Loucy (cell line): ENCODE data around the gene MAST4.

Experiments used
- H2AFZ ChIP-seq: fragments of 200-600 bp; sonication (generic); 2 replicates; pipeline ENCODE4 v1.6.0; 2016; ENCODE audit warnings: antibody characterized with exemption, mild to moderate bottlenecking, low read length, moderate library complexity
- H3F3A ChIP-seq: fragments of 200-600 bp; 2 replicates; pipeline ENCODE4 v1.6.0; 2016; ENCODE audit warnings: antibody characterized with exemption, low read depth, mild to moderate bottlenecking
- H3K27me3 ChIP-seq: fragments of 200-600 bp; sonication (generic); 2 replicates; pipeline ENCODE4 v1.6.1; 2014; ENCODE audit warnings: low read length, mild to moderate bottlenecking; ENCODE audit not compliant: insufficient read depth, poor library complexity, severe bottlenecking
- H3K36me3 ChIP-seq: fragments of 200-600 bp; sonication (generic); 2 replicates; pipeline ENCODE4 v1.6.1; 2016; ENCODE audit warnings: low read length; ENCODE audit not compliant: insufficient read depth
- H3K4me1 ChIP-seq: fragments of 200-600 bp; sonication (generic); 2 replicates; pipeline ENCODE4 v1.5.1; 2014; ENCODE audit warnings: low read length, mild to moderate bottlenecking; ENCODE audit not compliant: insufficient read depth, poor library complexity, severe bottlenecking
- H3K4me2 ChIP-seq: fragments of 200-600 bp; sonication (generic); 2 replicates; pipeline ENCODE4 v1.6.0; 2014; ENCODE audit warnings: antibody characterized with exemption, low read length, low read depth, mild to moderate bottlenecking; ENCODE audit not compliant: poor library complexity, severe bottlenecking
- H3K4me3 ChIP-seq: fragments of 200-600 bp; sonication (generic); 2 replicates; pipeline ENCODE4 v1.5.1; 2014; ENCODE audit warnings: low read length, mild to moderate bottlenecking, mixed read lengths; ENCODE audit not compliant: poor library complexity, severe bottlenecking
- H3K79me2 ChIP-seq: fragments of 200-600 bp; sonication (generic); 2 replicates; pipeline ENCODE4 v1.6.1; 2014; ENCODE audit warnings: low read length; ENCODE audit not compliant: insufficient read depth
- H3K9ac ChIP-seq: fragments of 200-600 bp; sonication (generic); 2 replicates; pipeline ENCODE4 v1.6.0; 2014; ENCODE audit warnings: mild to moderate bottlenecking, low read depth, low read length, moderate library complexity; ENCODE audit not compliant: poor library complexity, severe bottlenecking
- H3K9me2 ChIP-seq: fragments of 200-600 bp; sonication (generic); replicated peaks from 2 replicates; pipeline ENCODE4 v1.6.1; 2016; ENCODE audit warnings: low read depth, low read length, mixed read lengths
- H3K9me3 ChIP-seq: fragments of 200-600 bp; sonication (generic); 2 replicates; pipeline ENCODE4 v1.6.1; 2014; ENCODE audit warnings: mild to moderate bottlenecking, antibody characterized with exemption, low read length, low read depth; ENCODE audit not compliant: insufficient read depth
- H4K20me1 ChIP-seq: fragments of 200-600 bp; sonication (generic); 2 replicates; pipeline ENCODE4 v1.6.0; 2014; ENCODE audit warnings: antibody characterized with exemption, low read length, mild to moderate bottlenecking; ENCODE audit not compliant: insufficient read depth, poor library complexity, severe bottlenecking
- EZH2phosphoT487 ChIP-seq: fragments of 200-600 bp; IDR thresholded peaks from 2 replicates; pipeline ENCODE4 v1.6.1; 2018; ENCODE audit warnings: antibody characterized with exemption, mild to moderate bottlenecking, moderate library complexity, borderline replicate concordance
- TF ChIP-seq, protein P1 (sequence below): fragments of 200-600 bp; sonication (generic); conservative IDR thresholded peaks from 2 replicates; pipeline ENCODE4 v1.5.1; 2014; ENCODE audit warnings: mild to moderate bottlenecking, antibody characterized with exemption, low read length

Gene MAST4

DNA sequence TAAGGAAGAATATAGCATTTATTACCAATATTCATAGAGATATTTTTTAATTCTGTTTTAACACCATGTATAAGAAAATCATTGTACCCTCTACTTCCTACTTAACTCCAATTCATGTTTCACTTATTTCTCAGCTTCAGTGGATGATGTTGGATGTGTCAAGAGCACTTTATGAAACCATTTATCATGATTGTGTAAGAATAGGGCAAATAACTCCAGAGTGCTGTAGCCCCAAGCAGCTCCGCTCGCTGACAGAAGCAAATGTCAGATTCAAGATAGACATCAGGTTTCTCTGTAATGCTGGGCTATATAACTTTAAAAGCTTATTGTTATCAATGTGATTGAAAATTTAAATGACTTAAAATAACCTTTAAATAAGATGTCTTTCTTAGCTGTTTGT is 50.4 kb downstream of the MAST4 start:
- Histone ChIP-seq H3K79me2 (no peaks in the 10 kb centered on the region), H3K27me3 (no peaks in the 10 kb centered on the region), H3K4me1 (no peaks in the 10 kb centered on the region), H3F3A (no peaks in the 10 kb centered on the region), H3K36me3 (no peaks in the 10 kb centered on the region), H3K9me2 (no peaks in the 10 kb centered on the region), H2AFZ (no peak overlapping the region), H3K9ac (no peak overlapping the region), H3K4me2 (no peak overlapping the region), H3K9me3 (no peaks in the 10 kb centered on the region; the same call in 1 of the 2 replicates), H4K20me1 (no peaks in the 10 kb centered on the region), H3K4me3 (no peak overlapping the region)
- TF ChIP-seq, protein P1, sequence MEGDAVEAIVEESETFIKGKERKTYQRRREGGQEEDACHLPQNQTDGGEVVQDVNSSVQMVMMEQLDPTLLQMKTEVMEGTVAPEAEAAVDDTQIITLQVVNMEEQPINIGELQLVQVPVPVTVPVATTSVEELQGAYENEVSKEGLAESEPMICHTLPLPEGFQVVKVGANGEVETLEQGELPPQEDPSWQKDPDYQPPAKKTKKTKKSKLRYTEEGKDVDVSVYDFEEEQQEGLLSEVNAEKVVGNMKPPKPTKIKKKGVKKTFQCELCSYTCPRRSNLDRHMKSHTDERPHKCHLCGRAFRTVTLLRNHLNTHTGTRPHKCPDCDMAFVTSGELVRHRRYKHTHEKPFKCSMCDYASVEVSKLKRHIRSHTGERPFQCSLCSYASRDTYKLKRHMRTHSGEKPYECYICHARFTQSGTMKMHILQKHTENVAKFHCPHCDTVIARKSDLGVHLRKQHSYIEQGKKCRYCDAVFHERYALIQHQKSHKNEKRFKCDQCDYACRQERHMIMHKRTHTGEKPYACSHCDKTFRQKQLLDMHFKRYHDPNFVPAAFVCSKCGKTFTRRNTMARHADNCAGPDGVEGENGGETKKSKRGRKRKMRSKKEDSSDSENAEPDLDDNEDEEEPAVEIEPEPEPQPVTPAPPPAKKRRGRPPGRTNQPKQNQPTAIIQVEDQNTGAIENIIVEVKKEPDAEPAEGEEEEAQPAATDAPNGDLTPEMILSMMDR, result no peak
- no peak for TF ChIP-seq EZH2phosphoT487

DNA sequence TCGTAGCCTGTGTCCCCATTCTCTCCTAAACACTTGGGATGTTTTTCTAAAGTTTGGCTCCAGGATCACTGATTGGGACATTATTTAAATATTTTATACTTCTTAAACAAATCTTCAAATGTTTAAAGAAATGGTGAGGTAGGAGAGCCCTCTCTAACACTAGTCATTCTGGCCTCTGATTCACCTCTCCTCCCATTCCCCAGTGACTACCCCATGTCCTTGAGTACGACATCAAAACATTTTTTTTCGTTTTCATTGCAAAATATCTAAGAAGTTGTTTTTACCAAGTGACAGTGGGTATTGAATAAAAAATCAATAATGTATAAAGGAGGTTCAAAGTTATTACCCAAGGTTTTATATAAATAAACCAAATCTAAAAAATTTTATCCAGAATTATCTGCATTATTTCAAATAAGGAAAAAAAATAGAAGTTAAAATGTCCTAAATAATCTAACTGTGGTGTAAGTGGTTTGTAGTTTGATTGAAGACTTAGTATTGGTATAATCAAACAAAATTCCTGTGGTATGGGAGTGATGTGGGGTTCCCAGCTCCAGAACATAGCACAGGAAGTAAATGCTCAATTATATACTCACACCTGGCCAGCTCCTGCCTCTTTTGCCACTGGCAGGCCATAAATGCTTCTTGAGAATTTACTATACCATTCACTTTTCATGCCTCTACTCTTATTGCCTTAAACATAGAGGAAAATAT is 51.1 kb downstream of the MAST4 start:
- no peaks in the 10 kb centered on the region for H3K79me2 ChIP-seq
- no peak overlapping the region for H3K4me2 ChIP-seq
- no peaks in the 10 kb centered on the region; the same call in 1 of the 2 replicates for H3K9me3 ChIP-seq
- H3K9me2 ChIP-seq, result no peaks in the 10 kb centered on the region
- no peak overlapping the region for H3K4me3 ChIP-seq
- H3K27me3 ChIP-seq, result no peaks in the 10 kb centered on the region
- H3K4me1 ChIP-seq, result no peaks in the 10 kb centered on the region
- no peak overlapping the region for H3K9ac ChIP-seq
- H3F3A ChIP-seq, result no peaks in the 10 kb centered on the region
- H3K36me3 ChIP-seq, result no peaks in the 10 kb centered on the region
- H2AFZ ChIP-seq, result no peak overlapping the region
- no peak for TF ChIP-seq EZH2phosphoT487
- TF ChIP-seq, protein P1, result no peak
- H4K20me1 ChIP-seq, result no peaks in the 10 kb centered on the region

- Histone ChIP-seq H3K4me1 (no peaks in the 10 kb centered on the region), H3K9me2 (no peaks in the 10 kb centered on the region), H3K36me3 (no peaks in the 10 kb centered on the region), H3K4me3 (no peak overlapping the region), H4K20me1 (no peaks in the 10 kb centered on the region), H3K9me3 (no peaks in the 10 kb centered on the region; the same call in 1 of the 2 replicates), H3K27me3 (no peaks in the 10 kb centered on the region), H3K79me2 (no peaks in the 10 kb centered on the region), H3K4me2 (no peak overlapping the region), H3K9ac (no peak overlapping the region), H2AFZ (no peak overlapping the region), H3F3A (no peaks in the 10 kb centered on the region)
- TF ChIP-seq EZH2phosphoT487, result no peak
- TF ChIP-seq, protein P1, result no peak
Measured at GRCh38 chr5:66652818-66653217, 56.6 kb downstream of the MAST4 start.
